Muscle of arm (tissue), 14 donors: ENCODE measurements around the gene EBI3. TPM values are rescaled to one million over a fixed set of nuclear protein-coding genes. Genes with fewer than 3 reads are reported as not detected.
"Not testable (repeated sequence)": the region's sequence is repeated elsewhere in the genome, so short reads cannot be mapped to it uniquely, and the experiment has no call there.

ENCODE experiments used
- DNase-seq: peaks from one replicate; pipeline ENCODE4 v3.0.0-alpha.2; 2013
- long read RNA-seq, 11 donors: transcript quantifications; one replicate each; lab custom pipeline, GENCODE V29; 2026
- polyA plus RNA-seq, 12 donors: library from polyadenylated mRNA; unstranded; fragments of 120-200 nt; gene quantifications; one replicate each; pipeline ENCODE4 v1.2.1, GENCODE V29; 2013; ENCODE audit not compliant: insufficient read length in 12 of 12

EBI3 gene
- 1 to 10 TPM in 1 of 12 donors, under 1 TPM in 9, not detected in 2; 0.34 to 2.4 (median 0.70) TPM for polyA plus RNA-seq
- long read RNA-seq, donor 1, partial matches to known transcripts, result 5 of 5 reads
- long read RNA-seq, donor 1, other reads (novel, unspliced or antisense), result 0 of 5 reads
- long read RNA-seq, donor 2, result 0 reads
- long read RNA-seq, donor 3, result 0 reads
- long read RNA-seq, donor 4, result 0 reads
- long read RNA-seq, donor 5, partial matches to known transcripts, result 0 of 1 reads
- long read RNA-seq, donor 5, other reads (novel, unspliced or antisense), result 0 of 1 reads
- long read RNA-seq, donor 6, result 0 reads
- long read RNA-seq, donor 7, result 0 reads
- long read RNA-seq, donor 8, result 0 reads
- long read RNA-seq, donor 9, result 0 reads
- long read RNA-seq, donor 10, result 0 reads
- long read RNA-seq, donor 11, result 0 reads

GRCh38 chr19:4229179-4229931, at the start of gene EBI3:
TSS of gene EBI3 (plus strand) at chr19:4229523. CDS start at chr19:4229551, 28 bp downstream.
- no peak for DNase-seq

DNA sequence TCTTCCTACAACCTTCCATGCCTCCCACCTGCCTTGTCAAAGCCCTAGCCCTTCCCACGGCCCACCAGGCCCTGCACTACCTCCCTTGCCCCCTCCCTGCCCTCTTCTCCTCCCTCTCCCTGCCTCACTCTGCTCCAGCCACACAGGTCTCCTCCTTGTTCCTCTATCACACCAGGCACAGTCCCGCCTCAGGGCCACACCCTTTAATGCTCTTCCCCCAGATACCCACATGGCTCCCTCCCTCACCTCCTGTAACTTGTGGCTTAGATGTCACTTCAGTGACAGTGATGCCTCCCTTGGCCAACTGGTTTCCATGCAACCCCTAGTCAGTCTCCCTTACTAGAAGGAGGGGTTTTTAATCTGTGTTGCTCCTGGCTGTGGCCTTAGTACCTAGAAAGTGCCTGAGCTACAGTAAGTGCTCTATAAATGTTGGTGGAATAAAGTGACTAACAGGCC, 48.2 kb upstream of the EBI3 start:
- DNase-seq, result no peak

- DNase-seq, result peak; percentile 97
These were observed 47.1 kb upstream of the EBI3 start, which contains the start of the genes ANKRD24 and SIRT6 for GRCh38 chr19:4182084-4182810. TSS of gene ANKRD24 (plus strand) at chr19:4182689. CDS start at chr19:4186426, 3,737 bp downstream. TSS of gene SIRT6 (minus strand) at chr19:4182563. CDS start at chr19:4182539, 24 bp downstream.

GRCh38 chr19:4183967-4184717, 45.2 kb upstream of the EBI3 start:
- DNase-seq, result no peak

GRCh38 chr19:4184718-4185352, 44.5 kb upstream of the EBI3 start:
- DNase-seq, result no peak

DNA sequence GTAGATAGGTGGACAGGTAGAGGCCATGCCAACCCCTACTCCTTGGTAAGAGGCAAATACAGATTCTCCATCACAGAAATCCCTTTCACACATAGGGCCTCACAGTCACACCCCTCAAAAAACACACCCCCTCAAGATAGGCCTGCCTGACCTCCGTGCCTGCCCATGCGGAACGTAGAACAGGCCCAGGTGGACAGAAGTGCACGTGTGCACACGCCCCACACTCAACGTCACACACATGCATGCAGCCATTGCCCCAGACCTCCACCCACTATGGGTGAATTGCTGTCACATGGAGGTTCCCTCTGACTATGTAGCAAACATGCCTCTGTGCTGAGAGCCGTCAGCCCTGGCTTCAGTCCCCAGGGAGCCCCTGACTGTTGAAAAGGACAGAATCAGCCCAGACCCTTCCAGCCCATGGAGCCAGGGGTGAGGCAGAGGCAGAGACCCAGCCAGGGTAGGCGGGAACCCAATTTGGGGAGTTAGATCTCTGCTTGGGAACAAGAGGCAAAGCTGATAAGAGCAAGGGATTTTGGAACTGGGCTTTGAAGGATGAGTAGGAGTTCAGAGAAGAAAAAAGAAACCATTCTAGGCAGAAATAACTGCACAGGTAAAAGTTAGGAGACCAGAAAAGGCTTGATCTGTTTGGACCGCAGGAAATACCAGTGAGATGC, 43.8 kb upstream of the EBI3 start:
- no peak for DNase-seq

DNA sequence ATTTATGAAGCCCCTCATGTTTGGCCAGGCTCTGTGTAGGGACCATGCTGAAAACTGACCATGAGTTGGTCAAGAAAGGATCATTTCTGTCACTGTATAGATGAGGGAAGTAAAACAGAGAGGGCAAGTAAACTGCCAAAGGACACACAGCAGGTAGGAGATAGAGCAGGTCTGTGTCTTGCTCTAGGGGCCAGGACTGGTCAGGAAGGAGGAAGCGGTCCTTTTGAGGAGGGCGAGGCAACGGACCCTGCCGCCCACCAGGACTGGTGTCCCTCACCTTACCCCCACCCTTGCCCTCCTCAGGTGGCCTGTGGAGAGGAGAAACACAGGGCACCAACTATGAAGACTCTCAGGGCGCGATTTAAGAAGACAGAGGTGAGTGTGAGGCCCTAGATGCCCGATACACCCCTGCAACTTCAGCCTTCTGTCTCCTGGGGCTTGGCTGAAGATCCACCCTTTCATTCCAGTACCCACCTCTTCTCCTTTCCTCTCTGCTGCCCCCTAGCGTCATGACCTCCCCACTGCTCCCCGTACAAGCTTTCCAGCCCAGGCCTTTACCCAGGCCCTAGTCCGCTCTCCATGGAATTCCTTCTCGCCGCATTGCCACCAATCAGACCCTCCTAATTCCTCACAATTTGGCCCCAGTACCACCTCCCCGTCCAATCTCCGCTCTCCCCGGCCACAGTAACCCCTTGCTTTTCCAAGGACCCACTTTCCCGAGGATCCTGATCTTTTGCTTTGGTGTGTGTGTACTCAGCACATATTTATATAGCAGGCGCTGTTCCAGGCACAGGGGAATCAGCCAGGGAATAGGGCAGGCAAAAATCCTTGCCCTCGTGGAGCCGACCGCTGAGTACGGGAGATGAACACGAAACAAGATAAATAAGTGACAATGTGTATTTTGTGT, 43.0 kb upstream of the EBI3 start:
- peak; percentile 28 for DNase-seq

DNA sequence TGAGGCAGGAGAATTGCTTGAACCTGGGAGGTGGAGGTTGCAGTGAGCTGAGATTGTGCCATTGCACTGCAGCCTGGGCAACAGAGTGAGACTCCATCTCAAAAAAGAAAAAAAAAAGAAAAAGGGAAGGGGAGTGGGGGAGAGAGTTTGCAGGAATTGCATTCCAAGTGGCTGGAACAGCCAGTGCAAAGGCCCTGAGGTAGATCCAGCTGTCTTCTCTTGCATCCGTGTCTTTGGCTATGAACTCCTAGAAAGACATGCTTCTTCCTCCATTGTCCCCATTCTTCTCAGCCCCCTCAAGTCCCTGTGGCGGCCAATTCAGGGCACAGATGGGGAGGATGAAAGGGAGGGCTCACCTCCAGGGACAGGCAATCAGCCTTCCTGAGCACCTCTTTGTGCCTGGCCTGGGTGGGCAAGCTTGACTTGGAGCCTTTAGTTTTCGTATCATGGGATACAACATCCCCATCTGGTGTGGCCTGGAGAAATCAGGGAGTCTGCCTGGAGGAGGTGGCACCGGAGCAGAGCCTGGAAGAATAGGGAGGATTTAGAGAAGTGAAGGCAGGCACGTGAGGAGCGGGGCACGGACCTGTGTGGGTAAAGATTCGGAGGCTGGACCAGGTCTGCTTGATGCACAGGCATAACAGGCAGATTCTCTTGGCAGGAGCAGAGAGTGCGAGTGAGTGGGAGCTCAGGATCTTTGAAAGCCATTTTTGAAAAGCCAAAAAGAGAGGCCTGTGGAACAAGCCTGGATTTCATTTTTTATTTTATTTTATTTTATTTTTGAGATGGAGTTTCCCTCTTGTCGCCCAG, 41.8 kb upstream of the EBI3 start:
- DNase-seq, result no peak

- no peak for DNase-seq
These were observed 39.7 kb upstream of the EBI3 start for GRCh38 chr19:4189641-4190040.

DNA sequence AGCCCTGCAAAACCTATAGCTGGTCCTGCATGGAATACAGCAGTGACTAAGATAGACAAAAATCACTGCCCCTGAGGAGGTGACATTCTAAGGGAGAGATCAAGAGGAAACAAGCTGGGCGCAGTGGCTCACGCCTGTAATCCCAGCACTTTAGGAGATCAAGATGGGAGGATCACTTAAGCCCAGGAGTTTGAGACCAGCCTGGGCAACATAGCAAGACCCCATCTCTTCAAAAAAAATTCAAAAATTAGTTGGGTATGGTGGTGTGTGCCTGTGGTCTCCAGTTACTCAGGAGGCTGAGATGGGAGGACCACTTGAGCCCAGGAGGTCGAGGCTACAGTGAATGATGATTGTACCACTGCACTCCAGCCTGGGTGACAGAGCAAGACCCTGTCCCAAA, 36.8 kb upstream of the EBI3 start:
- not testable (repeated sequence) for DNase-seq

GRCh38 chr19:4194353-4194752, 35.0 kb upstream of the EBI3 start:
- no peak for DNase-seq

- no peak for DNase-seq
These were observed 33.3 kb upstream of the EBI3 start for GRCh38 chr19:4196009-4196408.

DNA sequence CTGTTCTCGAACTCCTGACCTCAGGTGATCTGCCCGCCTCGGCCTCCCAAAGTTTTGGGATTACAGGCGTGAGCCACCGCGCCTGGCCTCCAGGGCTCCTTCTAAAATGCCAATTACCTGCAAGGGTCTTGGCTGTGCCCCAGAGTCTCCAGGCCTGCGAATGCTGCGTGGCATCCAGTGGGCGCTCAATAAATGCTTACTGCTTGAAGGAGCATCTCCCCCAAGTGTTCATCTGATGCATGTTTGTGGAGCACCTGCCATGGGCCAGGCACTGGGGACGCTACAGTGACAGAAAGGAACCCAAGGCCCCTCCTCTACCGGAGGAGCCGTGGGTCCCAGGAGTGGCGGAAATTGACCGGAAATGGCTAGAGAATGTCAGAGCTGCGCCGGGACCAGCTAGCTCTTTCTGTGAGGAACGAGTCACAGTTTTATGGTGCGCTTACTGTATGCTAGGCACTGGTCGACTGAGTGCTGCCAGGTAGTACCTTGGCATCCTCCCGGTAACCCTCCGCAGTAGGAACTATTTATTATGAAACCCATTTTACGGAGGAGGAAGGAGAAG, 32.7 kb upstream of the EBI3 start:
- DNase-seq, result no peak

GRCh38 chr19:4197228-4197624, 32.1 kb upstream of the EBI3 start:
- no peak for DNase-seq

- DNase-seq, result no peak
These were observed 31.5 kb upstream of the EBI3 start for GRCh38 chr19:4197625-4198466.

GRCh38 chr19:4198467-4199126, 30.7 kb upstream of the EBI3 start:
- DNase-seq, result no peak
